GM12864 (cell line): Measurements from ENCODE around the gene DBP.

ENCODE experiments used
- DNase-seq: peaks from one replicate; pipeline ENCODE4 v3.0.0-alpha.2; 2011; ENCODE audit warnings: low read depth
- H3K4me3 ChIP-seq: 2 replicates; pipeline ENCODE4 v1.5.1; 2011; ENCODE audit warnings: mild to moderate bottlenecking, low read depth, low read length, control low read depth
- CTCF ChIP-seq: IDR thresholded peaks from 2 replicates; pipeline ENCODE4 v1.5.1; 2011; ENCODE audit warnings: low read depth, mild to moderate bottlenecking, moderate library complexity, low read length, control low read depth, inconsistent platforms; ENCODE audit errors: missing control alignments

The DBP gene

GRCh38 chr19:48606463-48607358, 30.5 kb downstream of the DBP start, which contains the start of gene SPACA4:
TSS of gene SPACA4 (plus strand) at chr19:48606742. CDS start at chr19:48606979, 237 bp downstream.
- no peak for DNase-seq
- H3K4me3 ChIP-seq: no peak within 1 kb of the TSS
- TF ChIP-seq CTCF: no peak

- H3K4me3 ChIP-seq: no peak overlapping the region
- TF ChIP-seq CTCF: no peak
- no peak for DNase-seq
Observed at GRCh38 chr19:48603850-48604249, 33.3 kb downstream of the DBP start.

GRCh38 chr19:48603449-48603848, 33.7 kb downstream of the DBP start:
- TF ChIP-seq CTCF: no peak
- no peak overlapping the region for H3K4me3 ChIP-seq
- no peak for DNase-seq

- no peak for TF ChIP-seq CTCF
- H3K4me3 ChIP-seq: no peak overlapping the region
- DNase-seq: no peak
Observed at GRCh38 chr19:48603001-48603400, 34.2 kb downstream of the DBP start.

- H3K4me3 ChIP-seq: no peak overlapping the region
- no peak for TF ChIP-seq CTCF
- DNase-seq: no peak
Observed at GRCh38 chr19:48600679-48601417, 36.3 kb downstream of the DBP start.

- DNase-seq: no peak
- no peak for TF ChIP-seq CTCF
- H3K4me3 ChIP-seq: no peak overlapping the region
Observed at GRCh38 chr19:48598996-48599700, 38.0 kb downstream of the DBP start.
